Liver (tissue), 9 donors: ENCODE data around the gene ATP1B1. TPM values are rescaled to one million over a fixed set of nuclear protein-coding genes. Genes with fewer than 3 reads are reported as not detected.

Experiments
- DNase-seq: peaks from one replicate; pipeline ENCODE4 v3.0.0-alpha.2; 2017; ENCODE audit warnings: low spot score
- H3K27ac ChIP-seq, 2 donors: one replicate each; pipeline ENCODE4 v1.7.0; 2013; ENCODE audit warnings: inconsistent platforms in 2 of 2, low read length in 2 of 2, control low read depth in 1 of 2, low read depth in 1 of 2, mild to moderate bottlenecking in 1 of 2
- H3K27me3 ChIP-seq, 4 donors: one replicate each; pipeline versions ENCODE4 v1.6.1 to v1.7.0; 2013; ENCODE audit warnings: low read length in 3 of 4, inconsistent platforms in 1 of 4, mild to moderate bottlenecking in 1 of 4, moderate library complexity in 1 of 4; ENCODE audit not compliant: control insufficient read depth in 4 of 4, insufficient read depth in 4 of 4
- H3K36me3 ChIP-seq, 4 donors: one replicate each; pipeline versions ENCODE4 v1.6.1 to v1.7.0; 2013; ENCODE audit warnings: low read length in 3 of 4, mild to moderate bottlenecking in 3 of 4, low read depth in 1 of 4, moderate library complexity in 1 of 4; ENCODE audit not compliant: control insufficient read depth in 4 of 4, insufficient read depth in 3 of 4
- H3K4me1 ChIP-seq, 4 donors: one replicate each; pipeline versions ENCODE4 v1.6.1 to v1.7.0; 2013; ENCODE audit warnings: low read length in 3 of 4, mild to moderate bottlenecking in 3 of 4, moderate library complexity in 1 of 4; ENCODE audit not compliant: control insufficient read depth in 4 of 4, insufficient read depth in 4 of 4
- H3K4me3 ChIP-seq, 3 donors: one replicate each; pipeline versions ENCODE4 v1.6.1 to v1.7.0; 2013; ENCODE audit warnings: low read length in 3 of 3, control low read depth in 1 of 3, low read depth in 1 of 3, mild to moderate bottlenecking in 1 of 3
- H3K9ac ChIP-seq, 2 donors: one replicate each; pipeline ENCODE4 v1.7.0; 2013; ENCODE audit warnings: low read length in 2 of 2, mild to moderate bottlenecking in 2 of 2, moderate library complexity in 2 of 2, control low read depth in 1 of 2, low read depth in 1 of 2
- H3K9me3 ChIP-seq, 4 donors: one replicate each; pipeline versions ENCODE4 v1.6.1 to v1.7.0; 2013; ENCODE audit warnings: low read length in 3 of 4; ENCODE audit not compliant: control insufficient read depth in 4 of 4
- ATF3 ChIP-seq: IDR thresholded peaks from 2 replicates; pipeline ENCODE4 v1.6.1; 2016; ENCODE audit warnings: antibody characterized with exemption
- CTCF ChIP-seq: fragments of 150-350 bp; IDR thresholded peaks from 2 replicates; pipeline ENCODE4 v1.5.1; 2017; ENCODE audit warnings: improper control_type of control experiment, low read depth, low read length; ENCODE audit not compliant: missing input control
- EGR1 ChIP-seq, 2 donors: IDR thresholded peaks; 2 replicates each; pipeline ENCODE4 v1.6.1; 2016 to 2018; ENCODE audit warnings: antibody characterized with exemption in 2 of 2, low read depth in 2 of 2
- FOXA1 ChIP-seq: IDR thresholded peaks from 2 replicates; pipeline ENCODE4 v1.6.1; 2016; ENCODE audit warnings: antibody characterized with exemption
- FOXA2 ChIP-seq: IDR thresholded peaks from 2 replicates; pipeline ENCODE4 v1.6.1; 2016; ENCODE audit warnings: antibody characterized with exemption
- GABPA ChIP-seq, 2 donors: IDR thresholded peaks in 1 of 2; conservative IDR thresholded peaks in 1 of 2; 2 replicates each; pipeline ENCODE4 v1.6.1; 2016; ENCODE audit warnings: antibody characterized with exemption in 2 of 2, mild to moderate bottlenecking in 1 of 2, moderate library complexity in 1 of 2
- HNF4A ChIP-seq, 2 donors: conservative IDR thresholded peaks; 2 replicates each; pipeline ENCODE4 v1.6.1; 2016; ENCODE audit warnings: antibody characterized with exemption in 2 of 2, mild to moderate bottlenecking in 2 of 2
- HNF4G ChIP-seq: IDR thresholded peaks from 2 replicates; pipeline ENCODE4 v1.6.1; 2016; ENCODE audit warnings: antibody characterized with exemption
- JUND ChIP-seq, 2 donors: IDR thresholded peaks; 2 replicates each; pipeline ENCODE4 v1.6.1; 2016; ENCODE audit warnings: antibody characterized with exemption in 2 of 2
- MAX ChIP-seq: IDR thresholded peaks from 2 replicates; pipeline ENCODE4 v1.6.1; 2016; ENCODE audit warnings: antibody characterized with exemption
- NR2F2 ChIP-seq: IDR thresholded peaks from 2 replicates; pipeline ENCODE4 v1.6.1; 2016; ENCODE audit warnings: antibody characterized with exemption
- RAD21 ChIP-seq, 2 donors: IDR thresholded peaks; 2 replicates each; pipeline ENCODE4 v1.6.1; 2016; ENCODE audit warnings: antibody characterized with exemption in 2 of 2, mild to moderate bottlenecking in 2 of 2
- REST ChIP-seq: IDR thresholded peaks from 2 replicates; pipeline ENCODE4 v1.6.1; 2016; ENCODE audit warnings: antibody characterized with exemption, mild to moderate bottlenecking
- RXRA ChIP-seq, 2 donors: IDR thresholded peaks; 2 replicates each; pipeline ENCODE4 v1.6.1; 2017 to 2018; ENCODE audit warnings: antibody characterized with exemption in 2 of 2, mild to moderate bottlenecking in 1 of 2
- SP1 ChIP-seq: IDR thresholded peaks from 2 replicates; pipeline ENCODE4 v1.6.1; 2018; ENCODE audit warnings: antibody characterized with exemption, mild to moderate bottlenecking
- TAF1 ChIP-seq: conservative IDR thresholded peaks from 2 replicates; pipeline ENCODE4 v1.6.1; 2016; ENCODE audit warnings: antibody characterized with exemption, mild to moderate bottlenecking
- YY1 ChIP-seq: IDR thresholded peaks from 2 replicates; pipeline ENCODE4 v1.6.1; 2016; ENCODE audit warnings: antibody characterized with exemption, mild to moderate bottlenecking
- ZBTB33 ChIP-seq: IDR thresholded peaks from 2 replicates; pipeline ENCODE4 v1.6.1; 2016; ENCODE audit warnings: antibody characterized with exemption
- WGBS: extraction: QIAGEN DNeasy Blood & Tissue Kit; methylation state at CpG from one replicate; pipeline ENCODE4 v1.1.7; 2013; 5-methylcytosine and 5-hydroxymethylcytosine counted together
- polyA plus RNA-seq, 2 donors: library from polyadenylated mRNA; stranded (reverse) in 1 of 2; unstranded in 1 of 2; fragments of 200-250 nt in 1 of 2; fragments of >200 nt in 1 of 2; fragmentation: Nextera tagmentation in 1 of 2; extraction: Ambion mirVana in 1 of 2; gene quantifications; one replicate each; pipeline versions ENCODE4 v1.2.1 to v1.2.3, GENCODE V29; 2013 to 2015
- total RNA-seq, 2 donors: library from RNA; depleted of rRNA; stranded (reverse); fragments of >200 nt; gene quantifications; one replicate each; pipeline ENCODE4 v1.2.3, GENCODE V29; 2014
- donor health status: healthy.
- donor health status: healthy.
- donor health status: healthy.
- donor health status: healthy.
- donor health status: healthy.

ATP1B1 gene
- total and polyA plus RNA-seq, 4 donors = 36.1 to 57.0 (median 46.5) TPM

GRCh38 chr1:169127305-169127704 lies 20.8 kb downstream of the ATP1B1 start:
- no peaks in the 10 kb centered on the region for H3K9me3 ChIP-seq
- peaks cover 9 to 64% (median 50%) of the 10 kb centered on the region in 4 donors for H3K36me3 ChIP-seq
- DNase-seq = no peak

GRCh38 chr1:169128562-169128961 lies 22.1 kb downstream of the ATP1B1 start:
- no peak overlapping the region for H3K4me3 ChIP-seq
- DNase-seq = no peak
- H3K4me1 ChIP-seq = no peaks in the 10 kb centered on the region
- TF ChIP-seq JUND (IDR thresholded peaks at IDR 0.05) (no peak), FOXA2 (no peak), HNF4G (no peak), HNF4A (conservative IDR thresholded peaks at IDR 0.05) (no peak), GABPA (IDR thresholded peaks at IDR 0.05 in 1 of 2, conservative IDR thresholded peaks at IDR 0.05 in 1 of 2) (no peak), REST (no peak), ATF3 (no peak), ZBTB33 (no peak), CTCF (no peak), MAX (no peak), FOXA1 (no peak), TAF1 (no peak), YY1 (no peak), RAD21 (IDR thresholded peaks at IDR 0.05) (no peak), SP1 (no peak), NR2F2 (no peak), EGR1 (IDR thresholded peaks at IDR 0.05; ENCODE audit: low read depth in 2 of 2) (no peak), RXRA (IDR thresholded peaks at IDR 0.05) (no peak)
- H3K36me3 ChIP-seq = peaks cover 10 to 74% (median 55%) of the 10 kb centered on the region in 4 donors
- 92% methylated on average over 2 of the region's 2 CpGs for WGBS
- no peak overlapping the region for H3K9ac ChIP-seq
- no peak overlapping the region for H3K27ac ChIP-seq
- H3K9me3 ChIP-seq = no peaks in the 10 kb centered on the region
- H3K27me3 ChIP-seq = no peaks in the 10 kb centered on the region

More at GRCh38 chr1:169127305-169127704, 20.8 kb downstream of the ATP1B1 start:
- no peak overlapping the region for H3K9ac ChIP-seq
- H3K27ac ChIP-seq = no peak overlapping the region
- no peak overlapping the region for H3K4me3 ChIP-seq
- TF ChIP-seq NR2F2 (no peak), CTCF (no peak), FOXA2 (no peak), MAX (no peak), YY1 (no peak), HNF4A (conservative IDR thresholded peaks at IDR 0.05) (no peak), GABPA (IDR thresholded peaks at IDR 0.05 in 1 of 2, conservative IDR thresholded peaks at IDR 0.05 in 1 of 2) (no peak), HNF4G (no peak), JUND (IDR thresholded peaks at IDR 0.05) (no peak), FOXA1 (no peak)
- H3K4me1 ChIP-seq = no peaks in the 10 kb centered on the region
- H3K27me3 ChIP-seq = no peaks in the 10 kb centered on the region
- WGBS = 89% methylated on average over 3 of the region's 3 CpGs
